Fibroblast of the aortic adventitia (primary cell): ENCODE measurements around the gene METTL13. TPM values are rescaled to one million over a fixed set of nuclear protein-coding genes. Genes with fewer than 3 reads are reported as not detected.

ENCODE experiments used
- DNase-seq: peaks from one replicate; pipeline ENCODE4 v3.0.0-alpha.2; 2010; ENCODE audit warnings: low read depth
- H3K4me3 ChIP-seq: 2 replicates; pipeline ENCODE4 v1.5.1; 2011; ENCODE audit warnings: low read depth, mild to moderate bottlenecking, control low read depth, low read length, moderate library complexity
- total RNA-seq: library from RNA; depleted of rRNA; stranded (reverse); fragments of >200 nt; gene quantifications from 2 replicates; pipeline ENCODE4 v1.2.3, GENCODE V29; 2012; ENCODE audit warnings: low replicate concordance
- TF ChIP-seq, protein P1 (sequence below): IDR thresholded peaks from 2 replicates; pipeline ENCODE4 v1.5.1; 2011; ENCODE audit warnings: mild to moderate bottlenecking, low read length, control low read depth, inconsistent platforms; ENCODE audit not compliant: insufficient read depth

Gene METTL13
- total RNA-seq, 1 donor, result 15.8 TPM

DNA sequence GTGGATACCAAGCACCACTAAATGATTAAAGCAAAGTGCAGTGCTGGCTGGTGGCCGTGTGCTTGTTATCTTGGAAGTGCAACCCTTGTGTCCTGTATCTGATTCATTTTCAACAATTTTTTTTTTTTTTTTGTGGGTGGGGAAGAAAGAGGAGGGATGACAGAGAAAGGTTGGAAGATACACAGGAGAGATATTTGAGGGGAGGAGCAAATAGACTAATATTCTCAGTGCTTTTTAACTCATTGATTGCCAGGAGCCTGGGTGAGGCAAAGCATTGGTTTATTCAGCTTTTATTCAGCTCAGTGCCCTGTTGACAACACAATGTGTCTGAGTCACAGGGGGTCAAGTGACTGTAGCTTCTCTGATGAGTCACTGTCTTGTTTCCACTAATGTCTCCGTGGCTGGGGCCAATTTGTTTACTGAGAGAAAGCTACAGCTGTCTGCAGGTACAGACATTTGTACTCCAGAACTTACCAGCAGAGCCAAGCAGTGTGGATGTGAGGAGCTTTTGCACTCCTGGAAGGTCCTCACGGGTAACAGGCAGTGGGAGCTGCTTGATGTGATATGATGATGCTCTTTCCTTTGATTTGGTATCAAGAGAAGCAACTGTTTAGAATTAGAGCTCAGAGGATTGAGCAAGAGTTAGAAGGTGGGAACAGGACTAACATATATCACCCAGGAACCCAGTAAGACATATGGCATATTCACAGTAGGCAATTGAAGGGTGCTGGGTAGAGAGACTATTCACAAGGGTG, 36.2 kb downstream of the METTL13 start:
- TF ChIP-seq, protein P1, sequence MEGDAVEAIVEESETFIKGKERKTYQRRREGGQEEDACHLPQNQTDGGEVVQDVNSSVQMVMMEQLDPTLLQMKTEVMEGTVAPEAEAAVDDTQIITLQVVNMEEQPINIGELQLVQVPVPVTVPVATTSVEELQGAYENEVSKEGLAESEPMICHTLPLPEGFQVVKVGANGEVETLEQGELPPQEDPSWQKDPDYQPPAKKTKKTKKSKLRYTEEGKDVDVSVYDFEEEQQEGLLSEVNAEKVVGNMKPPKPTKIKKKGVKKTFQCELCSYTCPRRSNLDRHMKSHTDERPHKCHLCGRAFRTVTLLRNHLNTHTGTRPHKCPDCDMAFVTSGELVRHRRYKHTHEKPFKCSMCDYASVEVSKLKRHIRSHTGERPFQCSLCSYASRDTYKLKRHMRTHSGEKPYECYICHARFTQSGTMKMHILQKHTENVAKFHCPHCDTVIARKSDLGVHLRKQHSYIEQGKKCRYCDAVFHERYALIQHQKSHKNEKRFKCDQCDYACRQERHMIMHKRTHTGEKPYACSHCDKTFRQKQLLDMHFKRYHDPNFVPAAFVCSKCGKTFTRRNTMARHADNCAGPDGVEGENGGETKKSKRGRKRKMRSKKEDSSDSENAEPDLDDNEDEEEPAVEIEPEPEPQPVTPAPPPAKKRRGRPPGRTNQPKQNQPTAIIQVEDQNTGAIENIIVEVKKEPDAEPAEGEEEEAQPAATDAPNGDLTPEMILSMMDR, result no peak
- H3K4me3 ChIP-seq, result no peak overlapping the region
- DNase-seq, result peak; percentile 47

DNA sequence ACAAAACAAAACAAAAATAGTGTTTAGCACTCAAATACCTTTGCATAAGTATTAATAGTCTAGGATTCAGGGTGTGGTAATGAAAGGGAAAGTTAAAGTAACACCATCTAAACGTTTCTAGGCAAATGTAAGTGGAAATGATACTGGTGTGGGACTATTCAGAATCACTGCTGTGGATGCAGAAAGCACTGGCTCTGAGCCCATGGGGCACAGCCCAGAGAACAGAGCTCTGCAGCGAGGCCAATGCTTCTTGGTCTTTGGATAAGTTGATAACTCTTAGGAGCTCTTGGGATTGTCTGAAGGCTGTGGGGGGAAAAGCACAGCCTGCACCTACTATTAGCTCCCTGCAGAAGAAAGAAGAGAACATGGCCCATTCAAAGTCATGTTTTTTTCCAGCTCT, 38.5 kb downstream of the METTL13 start:
- DNase-seq, result no peak
- TF ChIP-seq, protein P1, result no peak
- H3K4me3 ChIP-seq, result no peak overlapping the region

DNA sequence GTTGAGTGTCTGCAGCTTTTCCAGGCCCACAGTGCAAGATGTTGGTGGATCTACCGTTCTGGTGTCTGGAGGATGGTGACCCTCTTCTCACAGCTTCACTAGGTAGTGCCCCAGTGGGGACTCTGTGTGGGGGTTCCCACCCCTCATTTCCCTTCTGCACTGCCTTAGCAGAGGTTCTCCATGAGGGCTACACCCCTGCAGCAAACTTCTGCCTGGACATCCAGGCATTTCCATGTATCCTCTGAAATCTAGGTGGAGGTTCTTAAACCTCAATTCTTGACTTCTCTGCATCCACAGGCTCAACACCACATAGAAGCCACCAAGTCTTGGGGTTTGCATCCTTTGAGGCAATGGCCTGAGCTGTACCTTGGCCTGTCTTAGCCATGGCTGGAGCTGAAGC, 45.5 kb downstream of the METTL13 start:
- no peak for DNase-seq
- TF ChIP-seq, protein P1, result no peak
- H3K4me3 ChIP-seq, result no peak overlapping the region

DNA sequence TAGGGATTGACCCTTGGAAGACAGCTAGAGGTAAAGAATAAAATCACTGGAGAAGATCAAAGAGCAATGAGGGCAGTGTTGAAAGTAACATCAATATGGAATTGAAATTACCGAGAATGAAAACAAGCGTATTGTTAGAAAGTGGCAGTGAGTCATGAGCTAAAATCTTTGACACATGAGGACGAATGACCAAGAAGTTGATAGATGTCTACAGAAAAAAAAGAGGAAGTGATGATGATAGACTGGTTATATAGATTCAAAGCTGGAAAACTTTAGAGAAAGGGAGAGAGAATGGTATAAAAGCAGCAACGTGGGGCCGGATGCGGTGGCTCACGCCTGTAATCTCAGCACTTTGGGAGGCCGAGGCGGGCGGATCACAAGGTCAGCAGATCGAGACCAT, 47.3 kb downstream of the METTL13 start:
- TF ChIP-seq, protein P1, result no peak
- no peak for DNase-seq

DNA sequence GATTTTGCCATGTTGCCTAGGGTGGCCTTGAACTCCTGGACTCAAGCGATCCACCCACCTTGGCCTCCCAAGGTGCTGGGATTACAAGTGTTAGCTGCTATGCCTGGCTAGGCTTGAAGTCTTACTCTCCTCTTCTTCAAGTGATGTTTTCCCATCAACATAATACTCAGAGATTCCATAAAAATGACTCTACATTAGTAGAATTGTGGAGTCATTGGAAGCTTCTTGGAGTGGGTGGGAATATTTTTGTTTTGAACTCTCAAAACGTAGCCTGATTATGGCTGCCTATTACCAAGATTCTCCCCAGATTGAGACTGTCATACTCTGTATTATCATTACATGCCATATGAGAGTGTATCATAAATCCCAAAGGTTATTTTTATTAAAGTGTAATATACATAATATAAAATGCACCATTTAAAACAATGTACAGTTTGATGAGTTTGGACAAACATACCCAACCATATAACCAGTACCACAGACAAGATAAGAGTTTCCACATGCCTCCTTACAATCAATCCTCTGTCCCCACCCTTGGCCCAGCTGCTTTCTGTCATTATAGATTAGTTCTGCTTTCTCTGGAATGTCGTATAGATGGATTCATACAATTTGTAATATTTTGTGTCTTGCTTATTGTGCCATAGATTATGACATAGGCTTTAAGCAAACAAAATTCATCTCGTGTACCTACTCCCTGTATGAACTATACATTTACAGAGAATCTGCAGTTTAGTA, 51.8 kb downstream of the METTL13 start:
- no peak overlapping the region for H3K4me3 ChIP-seq
- TF ChIP-seq, protein P1, result no peak
- no peak for DNase-seq

More for the DNA sequence above, 47.3 kb downstream of the METTL13 start:
- H3K4me3 ChIP-seq, result no peak overlapping the region

DNA sequence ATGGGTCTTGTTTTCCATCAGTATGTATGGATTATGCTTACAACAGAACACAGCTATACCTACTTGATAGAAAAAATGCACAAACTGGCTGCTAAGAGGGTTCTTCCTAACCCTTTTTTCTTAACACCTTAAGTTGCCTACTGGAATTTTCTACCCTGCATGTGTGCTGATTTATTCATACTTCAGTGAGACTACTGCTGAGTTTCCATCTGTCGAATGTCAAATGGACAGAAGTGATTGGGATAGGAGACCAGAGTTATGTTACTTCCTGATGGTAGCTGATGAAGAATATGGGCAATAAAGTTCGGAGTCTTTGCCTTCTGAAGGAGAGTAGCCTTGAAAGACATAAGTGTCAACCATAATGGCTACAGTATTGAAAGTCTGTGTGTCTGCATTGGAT, 53.4 kb downstream of the METTL13 start:
- no peak for DNase-seq
- TF ChIP-seq, protein P1, result no peak
- no peak overlapping the region for H3K4me3 ChIP-seq
